ENCODE results near the gene NUBP1. TPM values are rescaled to one million over a fixed set of nuclear protein-coding genes. Genes with fewer than 3 reads are reported as not detected.

NUBP1 gene
- total RNA-seq (2011; cell fraction: chromatin; rRNA removed; ENCODE audit: low replicate concordance): 6.2 and 11.8 TPM in 2 replicates
- total RNA-seq (2011; cell fraction: nucleolus; rRNA removed): 8.0 and 9.7 TPM in 2 replicates
- 8.5 and 8.6 TPM in 2 replicates for total RNA-seq (2011; cell fraction: nucleoplasm; rRNA removed)
- total RNA-seq (2014; rRNA removed) (39.7 and 42.2 TPM in 2 replicates), total RNA-seq (2014; rRNA removed; fragmentation: Illumina TruSeq; extraction: Trizol) (30.4 and 31.9 TPM in 2 replicates), total RNA-seq (2015; rRNA removed; fragmentation: Illumina TruSeq; extraction: Trizol) (51.6 and 55.1 TPM in 2 replicates), total RNA-seq (2021) (30.0 and 35.6 TPM in 2 replicates), polyA plus RNA-seq (2011; rRNA removed) (29.5 and 35.6 TPM in 2 replicates), polyA plus RNA-seq (2014; fragmentation: Illumina TruSeq; extraction: Trizol) (41.3 and 44.2 TPM in 2 replicates), polyA plus RNA-seq (2014; fragmentation: Nextera tagmentation; extraction: Ambion mirVana) (10 to 100 TPM; 17.2 to 20.9 TPM), polyA plus RNA-seq (2014; rRNA removed) (38.5 and 45.0 TPM in 2 replicates), polyA minus RNA-seq (2011; rRNA and poly(A)+ RNA removed) (15.6 and 22.6 TPM in 2 replicates), Bru-seq, nascent RNA (percentile 60 among the genes with signal in this experiment), BruChase-seq, experiment 1, labeled RNA remaining after a 2-hour chase (percentile 65 among the genes with signal in this experiment), BruChase-seq, experiment 2, labeled RNA remaining after a 6-hour chase (percentile 65 among the genes with signal in this experiment)
- polyA plus RNA-seq (2011; cell fraction: cytosol; rRNA removed): 30.0 and 31.9 TPM in 2 replicates
- polyA plus RNA-seq (2011; cell fraction: nucleus; rRNA removed): 14.6 and 15.5 TPM in 2 replicates
- 32.3 and 38.4 TPM in 2 replicates for polyA plus RNA-seq (2012)
- polyA minus RNA-seq (2011; cell fraction: cytosol; rRNA and poly(A)+ RNA removed): 12.1 and 16.4 TPM in 2 replicates
- polyA minus RNA-seq (2011; cell fraction: nucleus; rRNA and poly(A)+ RNA removed): 4.0 and 5.1 TPM in 2 replicates
- long read RNA-seq, experiment 1, transcript NUBP1-201 (11 exons, 1,228 nt): major isoform, 40 of 69 reads
- long read RNA-seq, experiment 1, partial matches to known transcripts: 14 of 69 reads
- long read RNA-seq, experiment 1, other reads (novel, unspliced or antisense): 13 of 69 reads
- long read RNA-seq, experiment 2, transcript NUBP1-201 (11 exons, 1,228 nt): major isoform, 18 of 31 reads
- long read RNA-seq, experiment 2, partial matches to known transcripts: 5 of 31 reads
- long read RNA-seq, experiment 2, other reads (novel, unspliced or antisense): 6 of 31 reads
- long read RNA-seq, experiment 3, transcript NUBP1-201 (11 exons, 1,228 nt): major isoform, 20 of 31 reads
- long read RNA-seq, experiment 3, partial matches to known transcripts: 4 of 31 reads
- long read RNA-seq, experiment 3, other reads (novel, unspliced or antisense): 4 of 31 reads

DNA sequence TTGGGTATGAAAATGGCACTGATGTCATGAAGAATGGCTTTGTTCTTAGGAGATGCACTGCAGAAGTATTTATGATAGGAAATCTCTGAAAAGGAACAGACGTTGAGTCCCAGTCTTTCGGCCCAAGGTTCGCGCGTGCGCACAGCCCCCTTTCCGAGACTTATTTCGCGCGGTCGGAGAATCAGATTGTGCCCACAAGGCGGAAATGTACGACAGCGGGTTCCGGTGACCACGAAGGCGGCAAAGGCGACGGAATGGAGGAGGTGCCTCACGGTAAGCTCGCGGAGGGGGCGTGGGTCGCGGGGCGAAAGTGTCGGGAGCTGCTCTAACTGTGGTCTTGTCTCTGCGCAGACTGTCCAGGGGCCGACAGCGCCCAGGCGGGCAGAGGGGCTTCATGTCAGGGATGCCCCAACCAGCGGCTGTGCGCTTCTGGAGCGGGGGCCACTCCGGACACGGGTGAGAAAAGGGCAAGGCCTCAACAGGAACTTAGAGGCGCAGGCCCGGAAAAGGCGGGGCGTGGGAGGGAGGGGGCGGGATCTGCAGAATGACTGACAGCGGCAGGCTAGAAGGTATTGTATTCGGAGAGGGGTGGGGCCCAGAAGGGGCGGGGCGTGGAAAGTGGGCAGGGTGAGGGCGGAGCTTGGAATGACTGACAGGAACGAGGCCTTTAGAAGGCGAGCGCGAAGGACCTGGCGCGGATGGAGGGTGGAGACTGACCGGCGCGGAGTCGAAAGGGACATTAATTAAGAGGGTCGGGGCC is at the start of gene NUBP1:
Gene NUBP1 (plus strand): TSS at position 233 of the 760 bp plus-strand sequence. CDS start 22 bp downstream, at position 255.
- Histone ChIP-seq H3K27ac (ENCODE audit: extremely low read depth, low read depth, low read length) (peak within 1 kb of the TSS; percentile 99), H3K27me3 (ENCODE audit: control insufficient read depth in 2 of 2, insufficient read depth in 2 of 2, low read length in 2 of 2) (no peaks in the 10 kb centered on the region), H3K9me3 (replicated peaks; ENCODE audit: control insufficient read depth, insufficient read depth, low read depth, low read length) (no peaks in the 10 kb centered on the region), H3K9ac (ENCODE audit: insufficient read depth in 1 of 2, low read depth in 2 of 2, low read length in 2 of 2) (peak within 1 kb of the TSS; percentile 95 to 97), H3K79me2 (ENCODE audit: control insufficient read depth, insufficient read depth, low read length) (peaks cover 9% of the 10 kb centered on the region; the same call in 2 of the 3 replicates), H3K4me3 (peak within 1 kb of the TSS; percentile 66), H3K36me3 (ENCODE audit: control insufficient read depth, insufficient read depth, low read length) (peaks cover 33% of the 10 kb centered on the region; the same call in 2 of the 3 replicates), H2AFZ (ENCODE audit: low read depth, low read length) (peak within 1 kb of the TSS; percentile 98), H3K4me2 (ENCODE audit: insufficient read depth, low read length) (peak within 1 kb of the TSS; percentile 97), H4K20me1 (replicated peaks; ENCODE audit: control insufficient read depth, insufficient read depth, low read length) (no peaks in the 10 kb centered on the region), H3K4me1 (replicated peaks in 1 of 2; ENCODE audit: control insufficient read depth in 2 of 2, insufficient read depth in 2 of 2, low read length in 2 of 2) (peaks cover 24 to 26% of the 10 kb centered on the region in 2 experiments), H3K9me1 (ENCODE audit: control insufficient read depth, insufficient read depth, low read length) (no peaks in the 10 kb centered on the region)
- DNase-seq (ENCODE audit: extremely low read depth in 1 of 4, low spot score in 3 of 4) (peak; percentile 96 to 98 (median 97)), FAIRE-seq (peak; percentile 94), ATAC-seq (peak; percentile 96)
- ChIA-PET POLR2A (interaction anchor here (0.5 to 1.9 kb wide), 12 partner anchors 9 to 1884 kb away, joined by 3 to 21 read pairs (median 3); no protein-coding TSS in a partner anchor), CTCF (ENCODE audit: low intra/inter-chr PET ratio) (no interaction called here)
- TSS peak; percentile 84 for BruUV-seq (replicated peaks)
- in situ Hi-C loops (cut with MboI) (loop anchor here (5.0 kb wide), 1 partner anchor 491 kb away; no protein-coding TSS in a partner anchor), intact Hi-C loops (cut with micrococcal nuclease) (no loop called here)
- WGBS (ENCODE audit: insufficient coverage, low coverage, missing lambda C conversion rate): under 1% methylated on average over 40 of the region's 57 CpGs
- no peak for TF ChIP-seq HSF4 (CRISPR knock-in tag; IDR thresholded peaks at IDR 0.05; ENCODE audit: borderline replicate concordance)
- peak; percentile 48 for TF ChIP-seq SETDB1 (IDR thresholded peaks at IDR 0.05; ENCODE audit: low read length)
- TF ChIP-seq ZNF449 (CRISPR knock-in tag; IDR thresholded peaks at IDR 0.05): no peak
- TF ChIP-seq RBM17 (IDR thresholded peaks at IDR 0.05; ENCODE audit: borderline replicate concordance, low read depth, low read length): no peak
- TF ChIP-seq NCOA2 (IDR thresholded peaks at IDR 0.05; ENCODE audit: partially characterized antibody in 2 of 2): peak in 1 of 2 experiments; percentile 92
- TF ChIP-seq, protein P1, sequence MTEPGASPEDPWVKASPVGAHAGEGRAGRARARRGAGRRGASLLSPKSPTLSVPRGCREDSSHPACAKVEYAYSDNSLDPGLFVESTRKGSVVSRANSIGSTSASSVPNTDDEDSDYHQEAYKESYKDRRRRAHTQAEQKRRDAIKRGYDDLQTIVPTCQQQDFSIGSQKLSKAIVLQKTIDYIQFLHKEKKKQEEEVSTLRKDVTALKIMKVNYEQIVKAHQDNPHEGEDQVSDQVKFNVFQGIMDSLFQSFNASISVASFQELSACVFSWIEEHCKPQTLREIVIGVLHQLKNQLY (CRISPR knock-in tag; conservative IDR thresholded peaks at IDR 0.05): no peak
- TF ChIP-seq ZNF197 (CRISPR knock-in tag; IDR thresholded peaks at IDR 0.05; ENCODE audit: low read depth): no peak
- no peak for TF ChIP-seq POLR3A (IDR thresholded peaks at IDR 0.05; ENCODE audit: borderline replicate concordance, extremely low read depth, insufficient read depth, insufficient read length)
- TF ChIP-seq PTBP1 (IDR thresholded peaks at IDR 0.05; ENCODE audit: low read depth, low read length): no peak
- peak; percentile 44; the same call in 1 of the 2 replicates for TF ChIP-seq HDAC8 (tag; IDR thresholded peaks at IDR 0.05)
- peak; percentile 85 for TF ChIP-seq E2F4 (CRISPR knock-in tag; IDR thresholded peaks at IDR 0.05; ENCODE audit: low read depth)

Data from K562 (cell line).